Lower leg skin (tissue), 4 donors: ENCODE results near the gene CAMK2B. TPM values are rescaled to one million over a fixed set of nuclear protein-coding genes. Genes with fewer than 3 reads are reported as not detected.

Experiments used
- DNase-seq, 2 donors: peaks; one replicate each; pipeline ENCODE4 v3.0.0-alpha.2; 2019; ENCODE audit warnings: low spot score in 2 of 2
- H3K4me3 ChIP-seq: fragments of 200-600 bp; sonication (generic); 2 replicates; pipeline ENCODE4 v1.5.1; 2017; ENCODE audit warnings: mild to moderate bottlenecking, low read depth; ENCODE audit not compliant: poor library complexity, severe bottlenecking
- CTCF ChIP-seq, 3 donors: fragments of 450-650 bp; IDR thresholded peaks; one replicate each; pipeline ENCODE4 v1.5.1; 2016; ENCODE audit warnings: antibody characterized with exemption in 3 of 3, mild to moderate bottlenecking in 3 of 3, moderate library complexity in 2 of 3
- POLR2A ChIP-seq, 2 donors: fragments of 450-650 bp; IDR thresholded peaks; one replicate each; pipeline ENCODE4 v1.6.1; 2016 to 2017; ENCODE audit warnings: antibody characterized with exemption in 2 of 2, mild to moderate bottlenecking in 1 of 2, moderate library complexity in 1 of 2
- WGBS, 2 donors: methylation state at CpG; one replicate each; pipeline ENCODE4 v1.1.5; 2018; 5-methylcytosine and 5-hydroxymethylcytosine counted together
- intact Hi-C: fragments of 100-400 bp; cut with DNase I; formaldehyde crosslinking; loops from one replicate; pipeline ENCODE4 v1.15.0; 2023; ENCODE audit warnings: low total_unique reads
- total RNA-seq, 4 donors: library from RNA; depleted of rRNA; stranded (reverse); fragments of >200 nt; gene quantifications; one replicate each; pipeline ENCODE4 v1.1.0, GENCODE V29; 2016

Gene CAMK2B
- total RNA-seq, 4 donors from 2014 or later: 0.04 to 2.6 (median 1.1) TPM

- DNase-seq: no peak
- H3K4me3 ChIP-seq: no peak overlapping the region
- no peak for TF ChIP-seq CTCF (IDR thresholded peaks at IDR 0.05)
- no peak for TF ChIP-seq POLR2A (IDR thresholded peaks at IDR 0.05)
- 87 to 89% methylated on average over 7 of the region's 7 CpGs for WGBS, 2 donors
- intact Hi-C loops: no loop called here
Observed at GRCh38 chr7:44230286-44230685, 95.1 kb downstream of the CAMK2B start.

- intact Hi-C loops: no loop called here
- H3K4me3 ChIP-seq: no peak overlapping the region
- WGBS, 2 donors: 66 to 87% methylated on average over 4 to 11 of the region's 11 CpGs
- DNase-seq: no peak
- no peak for TF ChIP-seq CTCF (IDR thresholded peaks at IDR 0.05)
- TF ChIP-seq POLR2A (IDR thresholded peaks at IDR 0.05): no peak
Observed at GRCh38 chr7:44229546-44230105, 95.8 kb downstream of the CAMK2B start.

GRCh38 chr7:44228571-44229350 is 96.6 kb downstream of the CAMK2B start:
- H3K4me3 ChIP-seq: no peak overlapping the region

GRCh38 chr7:44227911-44228310 is 97.5 kb downstream of the CAMK2B start:
- no peak overlapping the region for H3K4me3 ChIP-seq
- no peak for DNase-seq
- WGBS, 2 donors: 79 to 86% methylated on average over 14 of the region's 14 CpGs
- intact Hi-C loops: no loop called here
- TF ChIP-seq CTCF (IDR thresholded peaks at IDR 0.05) (no peak), POLR2A (IDR thresholded peaks at IDR 0.05) (no peak)

More at GRCh38 chr7:44228571-44229350, 96.6 kb downstream of the CAMK2B start:
- TF ChIP-seq POLR2A (IDR thresholded peaks at IDR 0.05) (no peak), CTCF (IDR thresholded peaks at IDR 0.05) (no peak)
- intact Hi-C loops: no loop called here
- 83 to 87% methylated on average over 28 to 29 of the region's 29 CpGs for WGBS, 2 donors
- no peak for DNase-seq

- intact Hi-C loops: no loop called here
- DNase-seq: no peak
- 63% methylated on average over 17 of the region's 17 CpGs for WGBS, 2 donors
- H3K4me3 ChIP-seq: no peak overlapping the region
- TF ChIP-seq POLR2A (IDR thresholded peaks at IDR 0.05): no peak
Observed at GRCh38 chr7:44226396-44226753, 99.0 kb downstream of the CAMK2B start.

GRCh38 chr7:44225566-44226395 is 99.6 kb downstream of the CAMK2B start:
- no peak overlapping the region for H3K4me3 ChIP-seq
- intact Hi-C loops: no loop called here
- TF ChIP-seq CTCF (IDR thresholded peaks at IDR 0.05) (no peak), POLR2A (IDR thresholded peaks at IDR 0.05) (no peak)
- 71 to 75% methylated on average over 19 to 26 of the region's 26 CpGs for WGBS, 2 donors
- no peak for DNase-seq
